ENCODE data around the gene ADRA2C. TPM values are rescaled to one million over a fixed set of nuclear protein-coding genes. Genes with fewer than 3 reads are reported as not detected.

Gene ADRA2C
- total and polyA plus RNA-seq, 4 experiments from 2014 or later: not detected

GRCh38 chr4:3735196-3735595 lies 31.0 kb upstream of the ADRA2C start:
- Mint-ChIP-seq H3K4me3 (no peak overlapping the region), H3K36me3 (no peaks in the 10 kb centered on the region), H3K27me3 (peaks cover 8 to 9% of the 10 kb centered on the region in 2 donors), H3K4me1 (no peaks in the 10 kb centered on the region), H3K9me3 (peaks cover 0 to 3% (median 0%) of the 10 kb centered on the region in 8 donors), H3K27ac (no peak overlapping the region)
- Histone ChIP-seq H3K27me3 (ENCODE audit: insufficient read depth, low read length) (no peaks in the 10 kb centered on the region), H3K4me1 (ENCODE audit: insufficient read depth, low read length) (no peaks in the 10 kb centered on the region), H3K9me3 (ENCODE audit: control insufficient read depth in 1 of 2, low read length in 2 of 2) (no peaks in the 10 kb centered on the region), H3K27ac (ENCODE audit: low read depth, low read length) (no peak overlapping the region), H3K4me3 (ENCODE audit: low read length in 2 of 2) (no peak overlapping the region), H3K36me3 (ENCODE audit: insufficient read depth, low read length) (no peaks in the 10 kb centered on the region)
- ChIA-PET CTCF (ENCODE audit: partially characterized antibody) (no interaction called here), POLR2A (ENCODE audit: partially characterized antibody) (no interaction called here)
- DNase-seq: no peak
- intact Hi-C loops (cut with micrococcal nuclease): no loop called here

- Mint-ChIP-seq H3K4me1 (no peaks in the 10 kb centered on the region), H3K4me3 (no peak overlapping the region), H3K36me3 (no peaks in the 10 kb centered on the region), H3K27ac (no peak overlapping the region), H3K9me3 (peaks cover 0 to 3% (median 0%) of the 10 kb centered on the region in 8 donors), H3K27me3 (peaks cover 8 to 9% of the 10 kb centered on the region in 2 donors)
- no peaks in the 10 kb centered on the region for H3K36me3 ChIP-seq (ENCODE audit: insufficient read depth, low read length)
- DNase-seq: no peak
- intact Hi-C loops (cut with micrococcal nuclease): no loop called here
- H3K27ac ChIP-seq (ENCODE audit: low read depth, low read length): no peak overlapping the region
- no peaks in the 10 kb centered on the region for H3K9me3 ChIP-seq (ENCODE audit: control insufficient read depth in 1 of 2, low read length in 2 of 2)
- CTCF ChIA-PET (ENCODE audit: partially characterized antibody): no interaction called here
- no peaks in the 10 kb centered on the region for H3K4me1 ChIP-seq (ENCODE audit: insufficient read depth, low read length)
- POLR2A ChIA-PET (ENCODE audit: partially characterized antibody): no interaction called here
- H3K4me3 ChIP-seq (ENCODE audit: low read length in 2 of 2): no peak overlapping the region
- H3K27me3 ChIP-seq (ENCODE audit: insufficient read depth, low read length): no peaks in the 10 kb centered on the region
These were observed 29.9 kb upstream of the ADRA2C start for GRCh38 chr4:3736290-3736689.

- Mint-ChIP-seq H3K9me3 (peaks cover 0 to 5% (median 0%) of the 10 kb centered on the region in 8 donors), H3K4me1 (no peaks in the 10 kb centered on the region), H3K4me3 (no peak overlapping the region), H3K27me3 (peaks cover 9 to 10% of the 10 kb centered on the region in 2 donors), H3K36me3 (no peaks in the 10 kb centered on the region), H3K27ac (no peak overlapping the region)
- ChIA-PET CTCF (ENCODE audit: partially characterized antibody) (no interaction called here), POLR2A (ENCODE audit: partially characterized antibody) (no interaction called here)
- H3K9me3 ChIP-seq (ENCODE audit: control insufficient read depth in 1 of 2, low read length in 2 of 2): no peaks in the 10 kb centered on the region
- no peaks in the 10 kb centered on the region for H3K36me3 ChIP-seq (ENCODE audit: insufficient read depth, low read length)
- no peak overlapping the region for H3K27ac ChIP-seq (ENCODE audit: low read depth, low read length)
- no peak overlapping the region for H3K4me3 ChIP-seq (ENCODE audit: low read length in 2 of 2)
- DNase-seq: no peak
- no peaks in the 10 kb centered on the region for H3K27me3 ChIP-seq (ENCODE audit: insufficient read depth, low read length)
- H3K4me1 ChIP-seq (ENCODE audit: insufficient read depth, low read length): no peaks in the 10 kb centered on the region
- intact Hi-C loops (cut with micrococcal nuclease): no loop called here
These were observed 29.4 kb upstream of the ADRA2C start for GRCh38 chr4:3736806-3737205.

- H3K36me3 ChIP-seq (ENCODE audit: insufficient read depth, low read length): no peaks in the 10 kb centered on the region
- Mint-ChIP-seq H3K4me3 (no peak overlapping the region), H3K27ac (no peak overlapping the region), H3K4me1 (no peaks in the 10 kb centered on the region), H3K27me3 (peaks cover 21 to 30% of the 10 kb centered on the region in 2 donors), H3K9me3 (peaks cover 0 to 9% (median 1%) of the 10 kb centered on the region in 8 donors), H3K36me3 (no peaks in the 10 kb centered on the region)
- intact Hi-C loops (cut with micrococcal nuclease): no loop called here
- H3K4me1 ChIP-seq (ENCODE audit: insufficient read depth, low read length): no peaks in the 10 kb centered on the region
- H3K4me3 ChIP-seq (ENCODE audit: low read length in 2 of 2): no peak overlapping the region
- no peaks in the 10 kb centered on the region for H3K27me3 ChIP-seq (ENCODE audit: insufficient read depth, low read length)
- ChIA-PET POLR2A (ENCODE audit: partially characterized antibody) (no interaction called here), CTCF (ENCODE audit: partially characterized antibody) (no interaction called here)
- no peak overlapping the region for H3K27ac ChIP-seq (ENCODE audit: low read depth, low read length)
- H3K9me3 ChIP-seq (ENCODE audit: control insufficient read depth in 1 of 2, low read length in 2 of 2): no peaks in the 10 kb centered on the region
- DNase-seq: no peak
These were observed 26.6 kb upstream of the ADRA2C start for GRCh38 chr4:3739577-3739976.

GRCh38 chr4:3740256-3740655 lies 25.9 kb upstream of the ADRA2C start:
- CTCF ChIA-PET (ENCODE audit: partially characterized antibody): no interaction called here
- H3K4me3 ChIP-seq (ENCODE audit: low read length in 2 of 2): no peak overlapping the region
- POLR2A ChIA-PET (ENCODE audit: partially characterized antibody): no interaction called here
- H3K9me3 Mint-ChIP-seq: peaks cover 0 to 7% (median 1%) of the 10 kb centered on the region in 8 donors
- H3K36me3 ChIP-seq (ENCODE audit: insufficient read depth, low read length): no peaks in the 10 kb centered on the region
- no peaks in the 10 kb centered on the region for H3K36me3 Mint-ChIP-seq
- intact Hi-C loops (cut with micrococcal nuclease): no loop called here
- no peaks in the 10 kb centered on the region for H3K4me1 ChIP-seq (ENCODE audit: insufficient read depth, low read length)
- H3K4me3 Mint-ChIP-seq: no peak overlapping the region
- H3K27ac Mint-ChIP-seq: no peak overlapping the region
- peaks cover 28 to 35% of the 10 kb centered on the region in 2 donors for H3K27me3 Mint-ChIP-seq
- DNase-seq: no peak
- no peaks in the 10 kb centered on the region for H3K9me3 ChIP-seq (ENCODE audit: control insufficient read depth in 1 of 2, low read length in 2 of 2)
- no peak overlapping the region for H3K27ac ChIP-seq (ENCODE audit: low read depth, low read length)
- no peaks in the 10 kb centered on the region for H3K4me1 Mint-ChIP-seq
- H3K27me3 ChIP-seq (ENCODE audit: insufficient read depth, low read length): no peaks in the 10 kb centered on the region

GRCh38 chr4:3741217-3742011 lies 24.8 kb upstream of the ADRA2C start:
- H3K36me3 Mint-ChIP-seq: no peaks in the 10 kb centered on the region
- DNase-seq: no peak
- Histone ChIP-seq H3K27ac (ENCODE audit: low read depth, low read length) (no peak overlapping the region), H3K36me3 (ENCODE audit: insufficient read depth, low read length) (no peaks in the 10 kb centered on the region), H3K27me3 (ENCODE audit: insufficient read depth, low read length) (no peaks in the 10 kb centered on the region), H3K4me3 (ENCODE audit: low read length in 2 of 2) (no peak overlapping the region), H3K9me3 (ENCODE audit: control insufficient read depth in 1 of 2, low read length in 2 of 2) (no peaks in the 10 kb centered on the region), H3K4me1 (ENCODE audit: insufficient read depth, low read length) (no peaks in the 10 kb centered on the region)
- H3K4me1 Mint-ChIP-seq: no peaks in the 10 kb centered on the region
- H3K27me3 Mint-ChIP-seq: peaks cover 29 to 37% of the 10 kb centered on the region in 2 donors
- intact Hi-C loops (cut with micrococcal nuclease): no loop called here
- H3K4me3 Mint-ChIP-seq: no peak overlapping the region
- H3K9me3 Mint-ChIP-seq: peaks cover 0 to 7% (median 1%) of the 10 kb centered on the region in 8 donors
- H3K27ac Mint-ChIP-seq: no peak overlapping the region
- POLR2A ChIA-PET (ENCODE audit: partially characterized antibody): no interaction called here
- CTCF ChIA-PET (ENCODE audit: partially characterized antibody): no interaction called here

GRCh38 chr4:3742610-3743009 lies 23.6 kb upstream of the ADRA2C start:
- no peak overlapping the region for H3K4me3 Mint-ChIP-seq
- no peak for DNase-seq
- POLR2A ChIA-PET (ENCODE audit: partially characterized antibody): no interaction called here
- intact Hi-C loops (cut with micrococcal nuclease): no loop called here
- Histone ChIP-seq H3K27me3 (ENCODE audit: insufficient read depth, low read length) (no peaks in the 10 kb centered on the region), H3K4me3 (ENCODE audit: low read length in 2 of 2) (no peak overlapping the region), H3K4me1 (ENCODE audit: insufficient read depth, low read length) (no peaks in the 10 kb centered on the region), H3K9me3 (ENCODE audit: control insufficient read depth in 1 of 2, low read length in 2 of 2) (no peaks in the 10 kb centered on the region), H3K36me3 (ENCODE audit: insufficient read depth, low read length) (no peaks in the 10 kb centered on the region), H3K27ac (ENCODE audit: low read depth, low read length) (no peak overlapping the region)
- peaks cover 32 to 39% of the 10 kb centered on the region in 2 donors for H3K27me3 Mint-ChIP-seq
- no peaks in the 10 kb centered on the region for H3K36me3 Mint-ChIP-seq
- H3K4me1 Mint-ChIP-seq: peaks cover 0 to 2% (median 0%) of the 10 kb centered on the region in 4 donors
- no peak overlapping the region for H3K27ac Mint-ChIP-seq
- CTCF ChIA-PET (ENCODE audit: partially characterized antibody): no interaction called here
- peaks cover 0 to 7% (median 1%) of the 10 kb centered on the region in 8 donors for H3K9me3 Mint-ChIP-seq

Measured in CD4-positive, alpha-beta memory T cell (primary cell).